GM23248 (cell line): Measurements from ENCODE around the gene TVP23A. TPM values are rescaled to one million over a fixed set of nuclear protein-coding genes. Genes with fewer than 3 reads are reported as not detected.

ENCODE experiments used
- DNase-seq: peaks from one replicate; pipeline ENCODE4 v3.0.0-alpha.2; 2015
- H2AFZ ChIP-seq: fragments of 200-600 bp; sonication (generic); 2 replicates; pipeline ENCODE4 v1.6.1; 2016; ENCODE audit warnings: antibody characterized with exemption
- H3F3A ChIP-seq: fragments of 200-600 bp; sonication (generic); 2 replicates; pipeline ENCODE4 v1.6.1; 2016; ENCODE audit warnings: mild to moderate bottlenecking, antibody characterized with exemption, mixed run types; ENCODE audit not compliant: insufficient read depth
- H3K27ac ChIP-seq: fragments of 200-600 bp; sonication (generic); 2 replicates; pipeline ENCODE4 v1.5.1; 2016; ENCODE audit warnings: mild to moderate bottlenecking
- H3K27me3 ChIP-seq: fragments of 200-600 bp; sonication (generic); replicated peaks from 2 replicates; pipeline ENCODE4 v1.6.1; 2016; ENCODE audit warnings: mild to moderate bottlenecking; ENCODE audit not compliant: insufficient read depth
- H3K36me3 ChIP-seq: fragments of 200-600 bp; sonication (generic); 2 replicates; pipeline ENCODE4 v1.6.1; 2016; ENCODE audit warnings: low read depth, mild to moderate bottlenecking
- H3K4me1 ChIP-seq: fragments of 200-600 bp; sonication (generic); 2 replicates; pipeline ENCODE4 v1.6.1; 2016; ENCODE audit warnings: mild to moderate bottlenecking; ENCODE audit not compliant: insufficient read depth
- H3K4me2 ChIP-seq: fragments of 200-600 bp; sonication (generic); one replicate; pipeline ENCODE4 v1.6.1; 2016; ENCODE audit warnings: mild to moderate bottlenecking; ENCODE audit not compliant: unreplicated experiment
- H3K4me3 ChIP-seq: fragments of 200-600 bp; sonication (generic); 2 replicates; pipeline ENCODE4 v1.5.1; 2016; ENCODE audit warnings: mild to moderate bottlenecking
- H3K79me2 ChIP-seq: fragments of 200-600 bp; sonication (generic); 2 replicates; pipeline ENCODE4 v1.6.1; 2016; ENCODE audit warnings: mild to moderate bottlenecking; ENCODE audit not compliant: insufficient read depth
- H3K9ac ChIP-seq: fragments of 200-600 bp; sonication (generic); 2 replicates; pipeline ENCODE4 v1.6.1; 2016; ENCODE audit warnings: mild to moderate bottlenecking
- H3K9me2 ChIP-seq: fragments of 200-600 bp; sonication (generic); 2 replicates; pipeline ENCODE4 v1.6.1; 2016; ENCODE audit warnings: mixed run types, mild to moderate bottlenecking, moderate library complexity; ENCODE audit not compliant: insufficient read depth
- H3K9me3 ChIP-seq: fragments of 200-600 bp; sonication (generic); one replicate; pipeline ENCODE4 v1.6.1; 2017; ENCODE audit warnings: low read depth
- H4K20me1 ChIP-seq: fragments of 200-600 bp; sonication (generic); 2 replicates; pipeline ENCODE4 v1.6.0; 2016; ENCODE audit not compliant: insufficient read depth
- EZH2 ChIP-seq: fragments of 200-600 bp; sonication (generic); IDR thresholded peaks from 2 replicates; pipeline ENCODE4 v1.6.1; 2018; ENCODE audit warnings: antibody characterized with exemption, mild to moderate bottlenecking; ENCODE audit not compliant: insufficient read depth, poor library complexity, severe bottlenecking
- EZH2phosphoT487 ChIP-seq: fragments of 200-600 bp; sonication (generic); IDR thresholded peaks from 2 replicates; pipeline ENCODE4 v1.6.1; 2018; ENCODE audit warnings: antibody characterized with exemption, moderate library complexity, mild to moderate bottlenecking, low read depth; ENCODE audit not compliant: insufficient read depth
- WGBS, 2 experiments: methylation state at CpG; one replicate each; pipeline ENCODE4 v1.1.6; 2015 to 2017; ENCODE audit warnings: low lambda C conversion rate in 2 of 2, low coverage in 1 of 2; ENCODE audit errors: missing lambda C conversion rate in 2 of 2; 5-methylcytosine and 5-hydroxymethylcytosine counted together
- in situ Hi-C: fragments of 300-500 bp; cut with MboI; formaldehyde crosslinking; loops from 2 replicates; pipeline ENCODE4 v1.15.0; 2020
- polyA plus RNA-seq: library from polyadenylated mRNA; unstranded; fragments of >200 nt; fragmentation: Nextera tagmentation; extraction: Ambion mirVana; gene quantifications from 2 replicates; pipeline ENCODE4 v1.2.1, GENCODE V29; 2016
- total RNA-seq: library from RNA; depleted of rRNA; stranded (reverse); fragments of >200 nt; shearing (Covaris generic); gene quantifications from 2 replicates; pipeline ENCODE4 v1.2.3, GENCODE V29; 2014; rRNA removed

Gene TVP23A
- total RNA-seq (not detected in 2 replicates), polyA plus RNA-seq (0.06 and 0.13 TPM in 2 replicates)

- no peaks in the 10 kb centered on the region for H3K4me1 ChIP-seq
- H3K4me3 ChIP-seq: no peak within 1 kb of the TSS
- H3K9me2 ChIP-seq: no peaks in the 10 kb centered on the region
- no peak within 1 kb of the TSS for H3K4me2 ChIP-seq
- no peaks in the 10 kb centered on the region for H3K36me3 ChIP-seq
- H4K20me1 ChIP-seq: no peaks in the 10 kb centered on the region
- TF ChIP-seq EZH2 (no peak), EZH2phosphoT487 (no peak)
- in situ Hi-C loops: no loop called here
- H3F3A ChIP-seq: no peaks in the 10 kb centered on the region
- H3K27ac ChIP-seq: no peak within 1 kb of the TSS
- no peaks in the 10 kb centered on the region for H3K9me3 ChIP-seq
- DNase-seq: no peak
- no peaks in the 10 kb centered on the region for H3K79me2 ChIP-seq
- H3K9ac ChIP-seq: no peak within 1 kb of the TSS
- no peak within 1 kb of the TSS for H2AFZ ChIP-seq
- WGBS, 2 experiments: 33 to 34% methylated on average over 15 to 64 of the region's 64 CpGs
- peaks cover 18% of the 10 kb centered on the region for H3K27me3 ChIP-seq
Measured at GRCh38 chr16:10817963-10818941, at the start of gene TVP23A. TSS of gene TVP23A (minus strand) at chr16:10818794. CDS start at chr16:10818493, 301 bp downstream.

GRCh38 chr16:10868104-10868595, 49.6 kb upstream of the TVP23A start:
- 94 to 96% methylated on average over 6 of the region's 6 CpGs for WGBS, 2 experiments
- Histone ChIP-seq H3K27me3 (no peaks in the 10 kb centered on the region), H3K27ac (no peak overlapping the region), H3K36me3 (no peaks in the 10 kb centered on the region), H3K4me1 (peaks cover 17% of the 10 kb centered on the region), H3K9me3 (no peaks in the 10 kb centered on the region), H2AFZ (no peak overlapping the region), H3K4me3 (no peak overlapping the region), H3K4me2 (no peak overlapping the region), H3K9ac (no peak overlapping the region), H3K9me2 (no peaks in the 10 kb centered on the region), H4K20me1 (no peaks in the 10 kb centered on the region), H3F3A (peaks cover 4% of the 10 kb centered on the region; the same call in 1 of the 2 replicates), H3K79me2 (no peaks in the 10 kb centered on the region)
- no peak for TF ChIP-seq EZH2phosphoT487
- no peak for TF ChIP-seq EZH2
- no peak for DNase-seq
- in situ Hi-C loops: no loop called here

DNA sequence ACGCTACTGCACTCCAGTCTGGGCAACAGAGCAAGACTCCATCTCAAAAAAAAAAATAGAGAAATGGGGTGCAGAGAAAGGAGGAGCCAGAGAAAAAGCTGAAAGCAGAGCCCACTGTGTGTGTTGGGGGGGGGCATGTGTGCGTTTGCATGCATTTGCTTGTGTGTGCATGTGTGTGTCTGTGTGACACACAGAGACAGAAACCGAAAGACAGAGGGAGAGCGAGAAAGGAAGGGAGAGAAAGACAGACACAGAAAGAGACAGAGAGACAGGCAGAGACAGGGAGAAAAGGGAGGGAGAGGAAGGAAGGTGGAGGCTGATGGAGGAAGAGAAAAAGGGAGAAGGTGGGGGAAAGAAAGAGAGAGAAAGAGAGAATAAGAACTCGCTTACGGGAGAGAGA, 48.6 kb upstream of the TVP23A start:
- Histone ChIP-seq H3K4me2 (no peak overlapping the region), H3K4me1 (peaks cover 22% of the 10 kb centered on the region), H2AFZ (no peak overlapping the region), H4K20me1 (no peaks in the 10 kb centered on the region), H3K9ac (no peak overlapping the region), H3K27ac (no peak overlapping the region), H3K79me2 (no peaks in the 10 kb centered on the region), H3K4me3 (no peak overlapping the region), H3K27me3 (no peaks in the 10 kb centered on the region), H3K36me3 (no peaks in the 10 kb centered on the region), H3K9me2 (no peaks in the 10 kb centered on the region), H3F3A (peaks cover 12% of the 10 kb centered on the region; the same call in 1 of the 2 replicates), H3K9me3 (no peaks in the 10 kb centered on the region)
- DNase-seq: no peak
- in situ Hi-C loops: no loop called here
- WGBS, 2 experiments: 80 to 87% methylated on average over 5 to 6 of the region's 6 CpGs
- TF ChIP-seq EZH2phosphoT487 (no peak), EZH2 (no peak)

DNA sequence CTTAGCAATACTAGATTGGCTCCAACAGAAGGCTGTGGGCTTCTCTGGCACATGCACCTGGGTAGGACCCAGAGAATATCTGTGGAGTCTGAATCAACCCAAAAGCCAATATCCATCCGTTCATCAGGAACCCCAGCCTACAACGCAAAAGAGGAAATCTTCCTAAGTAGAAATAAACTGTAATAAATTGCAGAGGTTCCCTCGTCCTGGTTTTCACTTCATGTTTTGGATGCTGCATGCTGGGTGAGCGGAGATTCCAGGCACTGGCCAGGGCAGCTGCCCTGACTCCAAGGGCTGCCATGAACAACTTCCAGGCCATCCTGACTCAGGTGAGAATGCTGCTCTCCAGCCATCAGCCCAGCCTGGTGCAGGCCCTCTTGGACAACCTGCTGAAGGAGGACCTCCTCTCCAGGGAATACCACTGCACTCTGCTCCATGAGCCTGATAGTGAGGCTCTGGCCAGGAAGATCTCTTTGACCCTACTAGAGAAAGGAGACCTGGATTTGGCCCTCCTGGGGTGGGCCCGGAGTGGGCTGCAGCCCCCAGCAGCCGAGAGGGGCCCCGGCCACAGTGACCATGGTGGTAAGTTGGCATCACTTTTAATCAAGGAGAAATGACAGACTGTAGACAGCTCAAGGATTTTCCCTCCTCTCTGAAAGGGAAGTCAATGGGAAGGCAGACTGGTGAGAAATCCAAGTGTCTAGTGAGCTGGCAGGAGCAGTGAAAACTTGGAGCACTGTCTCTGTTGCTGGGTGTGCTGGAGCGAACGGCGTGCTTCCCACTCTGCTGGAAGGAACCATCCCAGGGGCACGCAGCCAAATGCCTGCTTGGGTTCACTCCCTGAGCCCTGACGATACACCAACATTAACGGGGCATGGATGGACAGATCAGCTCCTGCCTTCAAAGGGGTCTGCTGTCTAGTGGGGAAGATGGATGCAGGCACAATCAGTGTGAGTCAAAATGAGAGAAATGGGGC, 47.7 kb upstream of the TVP23A start:
- H3K4me1 ChIP-seq: peaks cover 21% of the 10 kb centered on the region
- TF ChIP-seq EZH2: no peak
- no peak for TF ChIP-seq EZH2phosphoT487
- in situ Hi-C loops: no loop called here

More for the DNA sequence above, 47.7 kb upstream of the TVP23A start:
- Histone ChIP-seq H3K4me3 (no peak overlapping the region), H3K4me2 (no peak overlapping the region), H3K9me2 (no peaks in the 10 kb centered on the region), H3K27ac (no peak overlapping the region), H2AFZ (no peak overlapping the region), H3F3A (peaks cover 20% of the 10 kb centered on the region), H3K9me3 (no peaks in the 10 kb centered on the region), H3K36me3 (no peaks in the 10 kb centered on the region), H3K27me3 (no peaks in the 10 kb centered on the region), H3K79me2 (no peaks in the 10 kb centered on the region), H4K20me1 (no peaks in the 10 kb centered on the region), H3K9ac (no peak overlapping the region)
- peak; percentile 37 for DNase-seq
- 50 to 56% methylated on average over 13 of the region's 13 CpGs for WGBS, 2 experiments
